Loucy (cell line): ENCODE data around the gene PFN3.

Source experiments
- H2AFZ ChIP-seq: fragments of 200-600 bp; sonication (generic); 2 replicates; pipeline ENCODE4 v1.6.0; 2016; ENCODE audit warnings: antibody characterized with exemption, mild to moderate bottlenecking, low read length, moderate library complexity
- H3F3A ChIP-seq: fragments of 200-600 bp; 2 replicates; pipeline ENCODE4 v1.6.0; 2016; ENCODE audit warnings: antibody characterized with exemption, low read depth, mild to moderate bottlenecking
- H3K27me3 ChIP-seq: fragments of 200-600 bp; sonication (generic); 2 replicates; pipeline ENCODE4 v1.6.1; 2014; ENCODE audit warnings: low read length, mild to moderate bottlenecking; ENCODE audit not compliant: insufficient read depth, poor library complexity, severe bottlenecking
- H3K36me3 ChIP-seq: fragments of 200-600 bp; sonication (generic); 2 replicates; pipeline ENCODE4 v1.6.1; 2016; ENCODE audit warnings: low read length; ENCODE audit not compliant: insufficient read depth
- H3K4me1 ChIP-seq: fragments of 200-600 bp; sonication (generic); 2 replicates; pipeline ENCODE4 v1.5.1; 2014; ENCODE audit warnings: low read length, mild to moderate bottlenecking; ENCODE audit not compliant: insufficient read depth, poor library complexity, severe bottlenecking
- H3K4me2 ChIP-seq: fragments of 200-600 bp; sonication (generic); 2 replicates; pipeline ENCODE4 v1.6.0; 2014; ENCODE audit warnings: antibody characterized with exemption, low read length, low read depth, mild to moderate bottlenecking; ENCODE audit not compliant: poor library complexity, severe bottlenecking
- H3K4me3 ChIP-seq: fragments of 200-600 bp; sonication (generic); 2 replicates; pipeline ENCODE4 v1.5.1; 2014; ENCODE audit warnings: low read length, mild to moderate bottlenecking, mixed read lengths; ENCODE audit not compliant: poor library complexity, severe bottlenecking
- H3K79me2 ChIP-seq: fragments of 200-600 bp; sonication (generic); 2 replicates; pipeline ENCODE4 v1.6.1; 2014; ENCODE audit warnings: low read length; ENCODE audit not compliant: insufficient read depth
- H3K9ac ChIP-seq: fragments of 200-600 bp; sonication (generic); 2 replicates; pipeline ENCODE4 v1.6.0; 2014; ENCODE audit warnings: mild to moderate bottlenecking, low read depth, low read length, moderate library complexity; ENCODE audit not compliant: poor library complexity, severe bottlenecking
- H3K9me2 ChIP-seq: fragments of 200-600 bp; sonication (generic); replicated peaks from 2 replicates; pipeline ENCODE4 v1.6.1; 2016; ENCODE audit warnings: low read depth, low read length, mixed read lengths
- H3K9me3 ChIP-seq: fragments of 200-600 bp; sonication (generic); 2 replicates; pipeline ENCODE4 v1.6.1; 2014; ENCODE audit warnings: mild to moderate bottlenecking, antibody characterized with exemption, low read length, low read depth; ENCODE audit not compliant: insufficient read depth
- H4K20me1 ChIP-seq: fragments of 200-600 bp; sonication (generic); 2 replicates; pipeline ENCODE4 v1.6.0; 2014; ENCODE audit warnings: antibody characterized with exemption, low read length, mild to moderate bottlenecking; ENCODE audit not compliant: insufficient read depth, poor library complexity, severe bottlenecking
- EZH2phosphoT487 ChIP-seq: fragments of 200-600 bp; IDR thresholded peaks from 2 replicates; pipeline ENCODE4 v1.6.1; 2018; ENCODE audit warnings: antibody characterized with exemption, mild to moderate bottlenecking, moderate library complexity, borderline replicate concordance
- TF ChIP-seq, protein P1 (sequence below): fragments of 200-600 bp; sonication (generic); conservative IDR thresholded peaks from 2 replicates; pipeline ENCODE4 v1.5.1; 2014; ENCODE audit warnings: mild to moderate bottlenecking, antibody characterized with exemption, low read length

PFN3 gene

GRCh38 chr5:177365845-177366527 lies 34.5 kb downstream of the PFN3 start:
- no peak overlapping the region for H3K4me2 ChIP-seq
- H3K9me3 ChIP-seq: no peaks in the 10 kb centered on the region
- no peaks in the 10 kb centered on the region for H4K20me1 ChIP-seq
- H3K36me3 ChIP-seq: 0 out of 2 replicates have a peak, but pooled peaks cover 4% of the 10 kb centered on the region
- H3K27me3 ChIP-seq: no peaks in the 10 kb centered on the region
- H2AFZ ChIP-seq: no peak overlapping the region
- H3K9ac ChIP-seq: no peak overlapping the region
- H3K4me3 ChIP-seq: no peak overlapping the region
- H3K79me2 ChIP-seq: peaks cover 5% of the 10 kb centered on the region; the same call in 1 of the 2 replicates
- H3F3A ChIP-seq: no peaks in the 10 kb centered on the region
- H3K9me2 ChIP-seq: no peaks in the 10 kb centered on the region
- no peak for TF ChIP-seq EZH2phosphoT487
- TF ChIP-seq, protein P1, sequence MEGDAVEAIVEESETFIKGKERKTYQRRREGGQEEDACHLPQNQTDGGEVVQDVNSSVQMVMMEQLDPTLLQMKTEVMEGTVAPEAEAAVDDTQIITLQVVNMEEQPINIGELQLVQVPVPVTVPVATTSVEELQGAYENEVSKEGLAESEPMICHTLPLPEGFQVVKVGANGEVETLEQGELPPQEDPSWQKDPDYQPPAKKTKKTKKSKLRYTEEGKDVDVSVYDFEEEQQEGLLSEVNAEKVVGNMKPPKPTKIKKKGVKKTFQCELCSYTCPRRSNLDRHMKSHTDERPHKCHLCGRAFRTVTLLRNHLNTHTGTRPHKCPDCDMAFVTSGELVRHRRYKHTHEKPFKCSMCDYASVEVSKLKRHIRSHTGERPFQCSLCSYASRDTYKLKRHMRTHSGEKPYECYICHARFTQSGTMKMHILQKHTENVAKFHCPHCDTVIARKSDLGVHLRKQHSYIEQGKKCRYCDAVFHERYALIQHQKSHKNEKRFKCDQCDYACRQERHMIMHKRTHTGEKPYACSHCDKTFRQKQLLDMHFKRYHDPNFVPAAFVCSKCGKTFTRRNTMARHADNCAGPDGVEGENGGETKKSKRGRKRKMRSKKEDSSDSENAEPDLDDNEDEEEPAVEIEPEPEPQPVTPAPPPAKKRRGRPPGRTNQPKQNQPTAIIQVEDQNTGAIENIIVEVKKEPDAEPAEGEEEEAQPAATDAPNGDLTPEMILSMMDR: no peak
- peaks cover 7% of the 10 kb centered on the region for H3K4me1 ChIP-seq

- no peaks in the 10 kb centered on the region for H3K9me3 ChIP-seq
- H3K4me2 ChIP-seq: no peak overlapping the region
- 0 out of 2 replicates have a peak, but pooled peaks cover 4% of the 10 kb centered on the region for H3K36me3 ChIP-seq
- no peaks in the 10 kb centered on the region for H4K20me1 ChIP-seq
- TF ChIP-seq EZH2phosphoT487: no peak
- TF ChIP-seq, protein P1: no peak
- H3K27me3 ChIP-seq: no peaks in the 10 kb centered on the region
- no peaks in the 10 kb centered on the region for H3K9me2 ChIP-seq
- no peaks in the 10 kb centered on the region for H3F3A ChIP-seq
- H2AFZ ChIP-seq: no peak overlapping the region
- peaks cover 6% of the 10 kb centered on the region for H3K4me1 ChIP-seq
- peaks cover 14% of the 10 kb centered on the region; the same call in 1 of the 2 replicates for H3K79me2 ChIP-seq
- H3K4me3 ChIP-seq: no peak overlapping the region
- H3K9ac ChIP-seq: no peak overlapping the region
These were observed 36.1 kb downstream of the PFN3 start for GRCh38 chr5:177364159-177364962.

- H3K79me2 ChIP-seq: peaks cover 22% of the 10 kb centered on the region; the same call in 1 of the 2 replicates
- no peaks in the 10 kb centered on the region for H3K27me3 ChIP-seq
- H2AFZ ChIP-seq: no peak overlapping the region
- peaks cover 11% of the 10 kb centered on the region for H3K4me1 ChIP-seq
- H3K4me2 ChIP-seq: peak overlapping the region; percentile 64
- no peaks in the 10 kb centered on the region for H3F3A ChIP-seq
- no peak overlapping the region for H3K9ac ChIP-seq
- H4K20me1 ChIP-seq: no peaks in the 10 kb centered on the region
- no peaks in the 10 kb centered on the region for H3K9me3 ChIP-seq
- peak overlapping the region; percentile 55 for H3K4me3 ChIP-seq
- H3K9me2 ChIP-seq: no peaks in the 10 kb centered on the region
- TF ChIP-seq EZH2phosphoT487: no peak
- TF ChIP-seq, protein P1: no peak
- H3K36me3 ChIP-seq: 0 out of 2 replicates have a peak, but pooled peaks cover 1% of the 10 kb centered on the region
These were observed 36.9 kb downstream of the PFN3 start for GRCh38 chr5:177363565-177363964.
